Measurements from ENCODE around the gene AMPD3. TPM values are rescaled to one million over a fixed set of nuclear protein-coding genes. Genes with fewer than 3 reads are reported as not detected.

AMPD3 gene
- total RNA-seq, 4 donors from 2014 or later = 7.7 to 18.4 (median 9.8) TPM

GRCh38 chr11:10462746-10463300 lies 7.8 kb downstream of the AMPD3 start:
- TF ChIP-seq CTCF (IDR thresholded peaks at IDR 0.05; ENCODE audit: low read depth) = no peak

GRCh38 chr11:10473371-10473770 lies 18.3 kb downstream of the AMPD3 start:
- TF ChIP-seq CTCF (IDR thresholded peaks at IDR 0.05; ENCODE audit: low read depth) = no peak

GRCh38 chr11:10474551-10474950 lies 19.5 kb downstream of the AMPD3 start:
- TF ChIP-seq CTCF (IDR thresholded peaks at IDR 0.05; ENCODE audit: low read depth) = no peak

- no peak for TF ChIP-seq CTCF (IDR thresholded peaks at IDR 0.05; ENCODE audit: low read depth)
Measured at GRCh38 chr11:10476342-10476741, 21.3 kb downstream of the AMPD3 start.

- no peak for TF ChIP-seq CTCF (IDR thresholded peaks at IDR 0.05; ENCODE audit: low read depth)
Measured at GRCh38 chr11:10476927-10477689, 22.0 kb downstream of the AMPD3 start.

- no peak for TF ChIP-seq CTCF (IDR thresholded peaks at IDR 0.05; ENCODE audit: low read depth)
Measured at GRCh38 chr11:10477690-10478046, 22.6 kb downstream of the AMPD3 start.

- TF ChIP-seq CTCF (IDR thresholded peaks at IDR 0.05; ENCODE audit: low read depth) = no peak
Measured at GRCh38 chr11:10478066-10478465, 23.0 kb downstream of the AMPD3 start.
